Smooth muscle cell (in vitro differentiated cells): ENCODE measurements around the gene ZFP62. TPM values are rescaled to one million over a fixed set of nuclear protein-coding genes. Genes with fewer than 3 reads are reported as not detected.

Source experiments
- DNase-seq: peaks from one replicate; lab custom pipeline; 2025; ENCODE audit not compliant: unreplicated experiment; lab: John Stamatoyannopoulos, UW
- H2AFZ ChIP-seq: fragments of 200-600 bp; sonication (generic); 2 replicates; pipeline ENCODE4 v1.6.0; 2016; ENCODE audit warnings: antibody characterized with exemption, low read depth, mild to moderate bottlenecking
- H3F3A ChIP-seq: fragments of 200-600 bp; sonication (generic); 2 replicates; pipeline ENCODE4 v1.6.0; 2017; ENCODE audit warnings: antibody characterized with exemption, low read depth
- H3K27ac ChIP-seq: fragments of 200-600 bp; sonication (generic); 2 replicates; pipeline ENCODE4 v1.5.1; 2016; ENCODE audit warnings: low read depth, mild to moderate bottlenecking
- H3K27me3 ChIP-seq: fragments of 200-600 bp; sonication (generic); 2 replicates; pipeline ENCODE4 v1.6.1; 2016; ENCODE audit warnings: low read depth, mild to moderate bottlenecking
- H3K36me3 ChIP-seq: fragments of 200-600 bp; sonication (generic); 2 replicates; pipeline ENCODE4 v1.5.1; 2016; ENCODE audit warnings: low read depth
- H3K4me1 ChIP-seq: fragments of 200-600 bp; sonication (generic); 2 replicates; pipeline ENCODE4 v1.5.1; 2016; ENCODE audit warnings: low read depth
- H3K4me2 ChIP-seq: fragments of 200-600 bp; sonication (generic); 2 replicates; pipeline ENCODE4 v1.6.0; 2016; ENCODE audit warnings: mild to moderate bottlenecking
- H3K4me3 ChIP-seq: fragments of 200-600 bp; sonication (generic); 2 replicates; pipeline ENCODE4 v1.5.1; 2016; ENCODE audit warnings: mild to moderate bottlenecking
- H3K79me2 ChIP-seq: fragments of 200-600 bp; sonication (generic); 2 replicates; pipeline ENCODE4 v1.6.0; 2016; ENCODE audit warnings: low read depth, mild to moderate bottlenecking
- H3K9ac ChIP-seq: fragments of 200-600 bp; sonication (generic); 2 replicates; pipeline ENCODE4 v1.6.0; 2016; ENCODE audit warnings: low read depth
- H3K9me3 ChIP-seq: fragments of 200-600 bp; sonication (generic); replicated peaks from 2 replicates; pipeline ENCODE4 v1.5.1; 2016; ENCODE audit warnings: low read depth
- H4K20me1 ChIP-seq: fragments of 200-600 bp; sonication (generic); 2 replicates; pipeline ENCODE4 v1.6.0; 2016; ENCODE audit warnings: low read depth
- WGBS: methylation state at CpG from one replicate; pipeline ENCODE4 v1.1.7; 2016; ENCODE audit warnings: low lambda C conversion rate; 5-methylcytosine and 5-hydroxymethylcytosine counted together
- polyA plus RNA-seq: library from polyadenylated mRNA; unstranded; fragments of >200 nt; fragmentation: Nextera tagmentation; extraction: Ambion mirVana; gene quantifications from 2 replicates; pipeline ENCODE4 v1.2.1, GENCODE V29; 2016
- total RNA-seq: library from RNA; depleted of rRNA; stranded (reverse); fragments of >200 nt; gene quantifications from 2 replicates; pipeline ENCODE4 v1.2.3, GENCODE V29; 2014
- TF ChIP-seq, protein P1 (sequence below): fragments of 200-600 bp; sonication (generic); IDR thresholded peaks from 2 replicates; pipeline ENCODE4 v1.5.1; 2017; ENCODE audit warnings: borderline replicate concordance, mild to moderate bottlenecking, antibody characterized with exemption; ENCODE audit not compliant: insufficient read depth, poor library complexity, severe bottlenecking

ZFP62 gene
- total and polyA plus RNA-seq, 2 experiments from 2014 or later, result 6.4 to 9.2 TPM

DNA sequence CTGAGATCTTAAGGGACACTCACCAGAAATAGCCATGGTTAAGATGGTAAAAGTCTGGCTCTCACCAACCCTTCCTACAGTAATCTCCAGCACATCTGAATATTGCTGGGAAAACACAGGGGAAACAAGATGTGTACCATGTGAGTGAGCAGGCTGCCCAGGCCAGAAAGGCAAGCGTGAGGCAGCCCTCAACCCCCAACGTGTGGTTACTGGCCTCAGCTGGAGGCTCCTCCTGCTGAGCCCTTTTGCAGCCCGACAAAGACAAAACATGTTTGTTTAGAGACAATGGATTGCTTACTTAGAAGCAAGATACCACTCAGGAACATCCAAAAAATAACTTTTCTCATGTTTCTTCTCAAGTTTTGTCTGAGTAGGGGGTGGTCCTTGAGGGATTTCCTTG lies 16.6 kb downstream of the ZFP62 start:
- Histone ChIP-seq H3F3A (no peaks in the 10 kb centered on the region), H3K27ac (no peak overlapping the region), H3K9me3 (peaks cover 17% of the 10 kb centered on the region), H3K4me1 (no peaks in the 10 kb centered on the region), H3K27me3 (no peaks in the 10 kb centered on the region), H3K4me2 (no peak overlapping the region), H4K20me1 (no peaks in the 10 kb centered on the region), H3K9ac (no peak overlapping the region), H3K4me3 (no peak overlapping the region), H3K36me3 (peaks cover 18% of the 10 kb centered on the region), H2AFZ (no peak overlapping the region), H3K79me2 (no peaks in the 10 kb centered on the region)
- TF ChIP-seq, protein P1, sequence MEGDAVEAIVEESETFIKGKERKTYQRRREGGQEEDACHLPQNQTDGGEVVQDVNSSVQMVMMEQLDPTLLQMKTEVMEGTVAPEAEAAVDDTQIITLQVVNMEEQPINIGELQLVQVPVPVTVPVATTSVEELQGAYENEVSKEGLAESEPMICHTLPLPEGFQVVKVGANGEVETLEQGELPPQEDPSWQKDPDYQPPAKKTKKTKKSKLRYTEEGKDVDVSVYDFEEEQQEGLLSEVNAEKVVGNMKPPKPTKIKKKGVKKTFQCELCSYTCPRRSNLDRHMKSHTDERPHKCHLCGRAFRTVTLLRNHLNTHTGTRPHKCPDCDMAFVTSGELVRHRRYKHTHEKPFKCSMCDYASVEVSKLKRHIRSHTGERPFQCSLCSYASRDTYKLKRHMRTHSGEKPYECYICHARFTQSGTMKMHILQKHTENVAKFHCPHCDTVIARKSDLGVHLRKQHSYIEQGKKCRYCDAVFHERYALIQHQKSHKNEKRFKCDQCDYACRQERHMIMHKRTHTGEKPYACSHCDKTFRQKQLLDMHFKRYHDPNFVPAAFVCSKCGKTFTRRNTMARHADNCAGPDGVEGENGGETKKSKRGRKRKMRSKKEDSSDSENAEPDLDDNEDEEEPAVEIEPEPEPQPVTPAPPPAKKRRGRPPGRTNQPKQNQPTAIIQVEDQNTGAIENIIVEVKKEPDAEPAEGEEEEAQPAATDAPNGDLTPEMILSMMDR, result no peak
- no peak for DNase-seq
- WGBS, result 71% methylated on average over 3 of the region's 3 CpGs

DNA sequence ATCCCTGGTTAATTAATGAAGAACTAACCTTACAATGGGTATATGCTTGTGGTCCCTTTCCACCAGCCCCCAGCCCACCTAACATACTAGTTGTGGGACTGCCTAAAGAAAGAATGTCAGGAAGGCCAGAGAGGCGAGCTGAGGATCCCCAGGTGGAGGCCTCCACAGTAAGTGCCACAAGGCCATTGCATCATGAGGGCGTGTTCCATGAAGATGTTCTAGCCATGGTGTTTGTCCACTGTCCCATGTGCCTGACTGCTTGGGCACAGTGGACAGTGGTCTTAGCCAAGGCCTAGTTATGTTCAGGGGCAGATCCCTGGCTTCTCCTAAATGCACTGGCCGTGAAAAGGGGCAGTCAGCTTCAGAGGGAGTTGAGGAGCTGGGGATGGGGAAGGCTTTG lies 21.1 kb downstream of the ZFP62 start:
- no peak for DNase-seq
- H3K27ac ChIP-seq, result no peak overlapping the region
- no peaks in the 10 kb centered on the region for H3K79me2 ChIP-seq
- H2AFZ ChIP-seq, result no peak overlapping the region
- H3K9me3 ChIP-seq, result no peaks in the 10 kb centered on the region
- no peaks in the 10 kb centered on the region for H3K36me3 ChIP-seq
- no peaks in the 10 kb centered on the region for H4K20me1 ChIP-seq
- no peaks in the 10 kb centered on the region for H3K4me1 ChIP-seq
- H3K4me2 ChIP-seq, result no peak overlapping the region
- no peak overlapping the region for H3K4me3 ChIP-seq
- no peaks in the 10 kb centered on the region for H3F3A ChIP-seq
- no peaks in the 10 kb centered on the region for H3K27me3 ChIP-seq
- no peak overlapping the region for H3K9ac ChIP-seq
- TF ChIP-seq, protein P1, result no peak
- WGBS, result 98% methylated on average over 3 of the region's 3 CpGs

DNA sequence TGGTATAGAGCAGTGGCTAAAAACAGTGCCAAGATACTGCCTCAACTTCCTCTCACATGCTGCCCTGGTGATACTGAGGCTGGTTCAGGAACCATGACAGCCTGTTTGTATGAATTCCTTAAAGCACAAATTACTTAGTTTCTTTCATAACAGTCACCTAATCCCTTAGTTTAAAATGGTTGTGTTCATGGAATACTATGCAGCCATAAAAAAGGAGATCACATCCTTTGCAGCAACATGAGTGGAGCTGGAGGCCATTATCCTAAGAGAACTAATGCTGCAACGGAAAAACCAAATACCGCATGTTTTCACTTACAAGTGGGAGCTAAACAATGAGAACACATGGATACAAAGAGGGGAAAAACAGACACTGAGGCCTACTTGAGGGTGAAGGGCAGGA lies 21.8 kb downstream of the ZFP62 start:
- WGBS, result 100% methylated on average over 2 of the region's 2 CpGs
- Histone ChIP-seq H3K9me3 (no peaks in the 10 kb centered on the region), H3F3A (no peaks in the 10 kb centered on the region), H3K79me2 (no peaks in the 10 kb centered on the region), H3K27ac (no peak overlapping the region), H3K4me2 (no peak overlapping the region), H4K20me1 (no peaks in the 10 kb centered on the region), H3K27me3 (no peaks in the 10 kb centered on the region), H2AFZ (no peak overlapping the region), H3K9ac (no peak overlapping the region), H3K4me1 (no peaks in the 10 kb centered on the region), H3K4me3 (no peak overlapping the region), H3K36me3 (no peaks in the 10 kb centered on the region)
- TF ChIP-seq, protein P1, result no peak
- DNase-seq, result no peak

DNA sequence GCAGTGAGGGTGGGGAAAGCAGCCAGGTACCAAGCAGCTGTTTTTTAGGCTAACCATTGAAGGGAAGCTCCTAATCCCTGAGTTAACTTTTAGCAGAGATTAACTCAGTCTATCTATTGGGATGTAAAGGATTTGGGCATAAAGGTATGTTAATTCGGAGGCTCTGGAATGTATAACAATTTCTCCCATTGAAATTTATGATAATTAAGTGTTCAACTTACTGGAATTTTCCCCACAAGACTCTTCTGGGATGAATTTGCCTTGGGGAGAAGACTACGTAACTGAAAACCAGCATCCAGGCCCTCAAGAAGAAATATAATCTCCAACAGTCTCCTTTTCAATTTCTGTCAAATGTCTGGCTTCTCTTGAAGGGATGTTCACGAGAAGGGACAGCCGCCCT lies 23.6 kb downstream of the ZFP62 start:
- H3K36me3 ChIP-seq, result no peaks in the 10 kb centered on the region
- WGBS, result 95% methylated on average over 4 of the region's 4 CpGs
- no peak overlapping the region for H3K4me2 ChIP-seq
- TF ChIP-seq, protein P1, result no peak
- no peaks in the 10 kb centered on the region for H3K27me3 ChIP-seq
- H3K4me1 ChIP-seq, result peaks cover 2% of the 10 kb centered on the region
- DNase-seq, result no peak
- no peaks in the 10 kb centered on the region for H3K9me3 ChIP-seq
- no peak overlapping the region for H3K4me3 ChIP-seq
- no peaks in the 10 kb centered on the region for H4K20me1 ChIP-seq
- no peak overlapping the region for H2AFZ ChIP-seq
- no peaks in the 10 kb centered on the region for H3F3A ChIP-seq
- no peak overlapping the region for H3K27ac ChIP-seq
- H3K9ac ChIP-seq, result no peak overlapping the region
- H3K79me2 ChIP-seq, result peaks cover 7% of the 10 kb centered on the region
